ENCODE results near the gene SATB2. TPM values are rescaled to one million over a fixed set of nuclear protein-coding genes. Genes with fewer than 3 reads are reported as not detected.

SATB2 gene
- total RNA-seq, 1 donor from 2014 or later = 0.14 TPM

DNA sequence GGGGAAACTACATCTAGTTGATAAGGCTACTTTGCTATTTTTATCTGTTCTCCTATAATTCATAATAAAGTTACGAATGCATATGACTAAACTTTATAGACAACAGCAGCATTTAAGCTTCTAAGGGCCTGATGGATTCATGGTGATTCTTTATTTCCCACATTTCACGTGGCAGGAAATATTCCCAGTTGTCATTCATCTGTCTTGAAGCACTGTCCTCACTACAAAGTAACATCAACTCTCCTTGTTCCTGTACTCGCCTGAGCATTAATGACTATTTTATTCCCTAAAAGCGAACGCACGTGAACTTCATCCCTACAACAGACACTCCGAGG is 2.6 kb downstream of the SATB2 start:
- intact Hi-C loops (cut with micrococcal nuclease) = loop anchor here (5.0 kb wide), 1 partner anchor 1143 kb away; no protein-coding TSS in a partner anchor

DNA sequence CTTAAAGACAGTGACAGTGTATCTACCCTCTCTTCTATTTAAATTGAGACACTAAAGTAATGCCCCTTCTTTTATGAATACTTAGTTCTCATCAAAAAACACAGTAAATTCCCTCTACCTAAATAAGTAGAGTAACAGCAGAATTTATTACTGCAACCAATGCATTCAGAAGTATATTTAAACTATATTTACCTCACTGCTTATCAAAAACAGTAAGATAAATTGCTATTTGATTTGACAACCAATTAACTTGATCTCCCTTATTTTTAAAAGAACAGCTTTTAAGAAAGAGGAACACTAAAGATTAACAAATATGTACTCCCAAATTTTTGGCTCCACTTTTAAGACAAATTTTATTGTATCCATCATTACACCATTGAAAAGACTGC is 4.8 kb downstream of the SATB2 start:
- intact Hi-C loops (cut with micrococcal nuclease) = no loop called here

DNA sequence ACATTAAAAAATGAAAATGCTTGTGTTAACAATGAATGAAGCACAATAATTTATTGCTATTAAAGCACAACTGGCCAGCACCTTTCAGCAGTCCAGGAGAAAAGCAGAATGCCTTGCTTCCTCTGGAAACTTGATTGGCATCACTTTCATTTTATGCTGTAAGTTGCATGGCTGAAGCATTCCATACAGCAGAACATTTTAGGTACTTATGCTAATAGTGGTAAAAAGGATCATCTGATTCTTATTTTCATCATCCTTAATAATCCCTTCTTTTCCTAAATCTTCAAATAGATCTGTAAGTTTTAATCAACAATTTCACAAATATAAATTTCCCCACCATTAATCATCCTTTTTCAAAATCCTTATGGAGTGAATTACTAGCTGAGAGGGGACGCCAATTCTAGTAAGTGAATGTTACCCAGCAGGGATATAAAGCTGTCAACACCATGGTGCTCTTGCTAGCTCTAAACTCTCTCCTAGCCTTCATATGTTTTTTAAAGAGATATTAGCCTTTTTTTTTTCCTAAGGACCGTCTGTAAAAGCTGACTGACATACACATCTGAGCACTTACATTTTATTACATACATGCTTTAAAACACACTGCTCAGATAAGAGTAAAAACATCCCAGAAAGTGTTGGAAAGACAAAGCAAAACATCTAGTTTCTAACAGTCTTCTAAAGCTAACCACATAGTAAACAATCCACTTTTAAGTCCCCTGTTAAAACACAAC is 5.3 kb downstream of the SATB2 start:
- intact Hi-C loops (cut with micrococcal nuclease) = no loop called here

DNA sequence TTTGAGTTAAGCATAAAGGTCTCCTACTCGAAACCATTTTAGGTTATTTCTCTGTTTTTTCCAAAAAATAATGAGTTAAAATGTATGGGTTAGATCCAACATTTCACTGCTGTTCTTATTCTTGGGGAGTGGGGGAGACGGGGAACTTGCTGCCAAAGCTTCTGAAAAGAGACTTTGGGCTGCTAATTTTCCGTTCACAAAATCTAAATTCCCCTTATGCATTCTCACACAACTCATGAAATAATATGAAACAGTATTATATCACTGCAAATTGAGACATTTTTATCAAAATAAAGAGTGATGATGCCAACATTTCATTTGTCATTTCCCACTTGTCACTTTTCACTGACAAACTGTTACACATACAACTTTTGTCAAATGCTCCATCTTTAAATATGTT is 7.8 kb downstream of the SATB2 start:
- intact Hi-C loops (cut with micrococcal nuclease) = no loop called here

DNA sequence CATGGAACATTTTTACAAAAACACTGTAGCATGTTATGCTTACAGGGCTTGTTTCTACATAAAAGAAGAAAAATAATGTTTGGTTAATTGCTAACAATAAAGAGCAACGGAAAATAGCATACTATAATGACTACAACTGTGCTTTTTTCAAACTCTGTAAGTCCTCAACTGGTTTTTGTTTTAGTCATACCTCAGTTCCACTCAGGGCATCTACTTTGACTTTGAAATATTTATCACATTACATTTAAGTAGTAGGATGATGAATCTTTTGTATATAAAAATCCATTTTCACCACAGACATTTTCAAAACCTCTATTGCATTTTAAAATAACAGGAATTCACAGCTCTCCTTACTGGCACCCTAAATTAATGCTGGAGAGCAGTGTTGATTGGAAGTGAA is 8.3 kb downstream of the SATB2 start:
- intact Hi-C loops (cut with micrococcal nuclease) = no loop called here

DNA sequence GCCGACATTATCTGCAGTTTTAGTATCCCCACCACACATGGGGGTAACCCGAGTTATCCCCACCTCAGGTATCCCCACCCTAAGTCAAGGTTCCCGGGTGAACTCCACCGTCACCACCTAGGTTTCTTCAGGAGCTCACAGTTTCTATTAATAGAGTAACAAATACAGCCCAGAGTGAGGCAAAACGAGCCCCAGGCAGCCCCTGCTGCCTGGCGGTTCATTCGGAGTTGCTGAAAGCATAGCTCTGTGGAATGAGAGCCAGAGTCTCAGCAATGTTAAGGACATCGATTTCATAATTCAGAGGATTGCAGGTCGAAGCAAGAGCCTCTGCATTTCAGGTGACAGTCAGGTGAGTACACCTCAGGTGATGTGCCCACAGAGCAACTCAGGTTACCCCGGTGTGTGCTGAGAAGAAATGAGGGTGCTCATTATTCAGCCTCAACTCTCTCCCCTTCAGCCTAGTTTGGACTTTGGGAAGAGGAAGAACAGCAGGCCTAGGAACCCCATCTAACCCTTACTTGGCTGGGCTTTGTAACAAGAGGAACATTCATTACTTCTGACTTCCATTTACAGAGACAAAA is 10.7 kb downstream of the SATB2 start:
- intact Hi-C loops (cut with micrococcal nuclease) = no loop called here

DNA sequence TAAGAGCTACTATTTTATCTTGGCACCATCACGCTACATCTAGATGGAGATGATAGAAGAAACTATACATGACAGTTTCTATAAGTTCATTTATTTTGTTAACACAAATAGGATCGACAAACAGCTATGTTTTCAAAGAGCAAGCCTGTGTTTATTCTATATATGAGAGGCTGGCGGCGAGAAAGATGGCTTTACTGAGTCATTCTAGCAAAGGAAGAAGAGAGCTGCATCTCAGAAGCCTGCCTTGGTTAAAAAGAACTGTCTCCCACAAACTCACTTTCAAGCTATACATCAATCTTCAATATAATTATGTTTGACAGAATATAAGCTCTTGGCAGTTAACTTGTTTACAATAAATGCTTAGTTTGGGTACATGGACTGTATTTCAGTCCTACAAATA is 13.0 kb downstream of the SATB2 start:
- intact Hi-C loops (cut with micrococcal nuclease) = no loop called here

DNA sequence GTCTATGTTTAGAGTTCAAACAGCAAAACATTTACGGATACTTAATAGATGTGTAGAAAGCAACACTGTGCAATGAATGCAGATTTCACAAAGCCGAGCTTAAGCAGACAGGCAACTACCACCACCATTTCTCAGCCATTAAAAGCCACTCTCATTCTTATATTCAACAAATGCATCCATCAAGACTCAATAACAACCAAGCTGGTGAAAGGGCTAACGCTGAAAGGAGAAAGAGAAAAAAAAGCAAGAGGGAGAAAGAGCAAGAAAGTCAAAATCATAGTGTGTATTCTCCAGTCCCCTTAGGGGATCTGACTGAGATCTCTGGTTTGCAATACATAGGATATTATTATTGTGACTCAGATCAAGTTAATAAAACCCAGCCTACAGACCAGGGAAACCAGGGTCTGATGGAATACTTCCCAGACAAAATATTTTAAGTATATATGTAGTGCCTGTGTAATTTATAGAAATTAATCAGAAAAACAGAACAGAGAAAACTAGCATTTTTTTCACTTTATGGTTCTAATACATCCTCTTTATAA is 14.1 kb downstream of the SATB2 start:
- intact Hi-C loops (cut with micrococcal nuclease) = no loop called here

DNA sequence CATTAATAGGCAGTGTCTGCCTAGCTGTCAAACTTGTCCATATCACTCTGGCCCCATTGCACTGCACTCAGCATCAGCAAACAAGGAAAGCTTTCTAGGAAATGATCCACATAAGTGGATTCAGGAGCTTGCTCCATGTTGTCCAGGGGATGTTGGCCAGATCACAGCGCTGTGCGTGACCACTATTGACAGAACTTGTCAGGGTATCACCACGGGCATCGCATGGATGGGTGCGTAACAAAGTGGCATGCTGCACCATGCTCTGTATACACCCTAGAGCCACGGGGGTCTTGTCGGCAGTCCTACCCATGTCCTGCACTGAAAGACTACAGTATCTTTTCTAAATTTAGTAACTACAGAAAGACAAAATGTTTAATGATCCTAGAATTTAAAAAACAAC is 15.6 kb downstream of the SATB2 start:
- intact Hi-C loops (cut with micrococcal nuclease) = no loop called here

DNA sequence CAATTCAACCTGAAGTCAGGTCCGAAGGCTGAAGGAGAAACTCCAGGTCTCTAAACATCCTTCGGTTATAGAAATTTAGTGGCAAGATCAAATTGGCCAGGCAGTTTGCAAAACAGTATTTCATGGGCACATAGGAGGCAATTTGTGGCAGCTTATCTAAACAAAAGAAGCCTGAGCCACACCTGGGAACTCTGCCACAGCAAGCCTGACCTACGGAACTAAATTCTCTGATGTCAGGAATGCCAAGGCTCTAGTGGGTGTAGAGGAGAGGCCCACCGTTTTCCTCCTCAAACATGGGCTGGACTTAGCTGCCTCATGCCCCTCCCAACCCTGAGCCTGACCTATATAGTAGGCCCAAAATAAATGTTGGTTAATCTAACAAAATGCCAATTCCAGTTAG is 16.0 kb downstream of the SATB2 start:
- intact Hi-C loops (cut with micrococcal nuclease) = no loop called here

DNA sequence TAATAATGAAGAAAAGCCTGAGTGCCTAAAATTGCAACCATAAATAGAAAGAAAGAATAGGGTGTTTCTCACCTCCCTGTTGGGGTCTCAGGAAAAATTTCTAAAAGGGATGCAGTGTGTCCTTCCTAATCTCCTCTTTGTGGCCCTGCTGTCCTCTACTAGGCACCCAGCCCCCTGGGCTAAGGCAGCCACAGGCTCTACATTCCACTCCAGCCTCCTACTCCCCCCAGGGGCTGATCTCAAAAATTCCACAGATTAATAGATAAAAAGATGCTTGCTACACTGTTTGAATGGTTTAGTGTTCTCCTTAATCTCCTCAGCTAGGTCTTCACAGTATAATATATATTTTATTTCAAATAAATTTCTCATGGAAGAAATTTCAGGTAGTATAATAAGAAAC is 17.6 kb downstream of the SATB2 start:
- intact Hi-C loops (cut with micrococcal nuclease) = no loop called here

DNA sequence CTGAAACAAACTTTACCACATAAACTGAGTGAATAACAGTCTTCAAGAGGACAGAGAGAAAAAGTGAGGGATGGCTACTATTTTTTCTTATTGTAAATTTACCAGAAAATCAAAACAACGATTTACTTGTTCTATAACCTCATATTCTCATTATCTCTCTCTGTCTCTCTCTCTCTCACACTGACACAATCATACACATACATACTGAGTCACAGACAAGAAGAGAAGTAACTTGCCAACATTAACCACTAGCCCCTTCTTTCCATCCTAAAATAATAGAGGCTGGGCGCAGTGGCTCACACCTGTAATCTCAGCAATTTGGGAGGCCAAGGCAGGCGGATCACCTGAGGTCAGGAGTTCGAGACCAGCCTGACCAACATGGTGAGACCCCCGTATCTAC is 18.2 kb downstream of the SATB2 start:
- intact Hi-C loops (cut with micrococcal nuclease) = no loop called here

DNA sequence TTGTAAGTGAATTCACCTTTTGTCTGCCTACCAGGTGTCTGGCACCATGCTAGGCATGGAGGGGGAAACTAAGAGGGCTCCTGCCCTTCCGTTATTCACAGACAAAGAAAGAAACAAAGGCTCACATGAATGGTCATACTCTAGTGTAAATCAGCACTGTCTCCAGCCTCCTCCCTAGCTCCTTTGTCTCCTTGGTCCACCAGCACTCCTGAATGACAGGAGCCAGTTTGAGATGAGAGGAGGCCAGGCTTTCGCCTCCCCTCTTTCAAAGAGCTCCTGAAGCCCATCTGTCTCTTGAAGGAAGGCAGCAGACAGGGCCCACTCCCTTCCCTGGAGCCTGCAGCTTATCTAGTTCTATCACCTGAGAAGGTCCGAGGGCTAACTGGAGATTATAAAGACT is 18.7 kb downstream of the SATB2 start:
- intact Hi-C loops (cut with micrococcal nuclease) = no loop called here

DNA sequence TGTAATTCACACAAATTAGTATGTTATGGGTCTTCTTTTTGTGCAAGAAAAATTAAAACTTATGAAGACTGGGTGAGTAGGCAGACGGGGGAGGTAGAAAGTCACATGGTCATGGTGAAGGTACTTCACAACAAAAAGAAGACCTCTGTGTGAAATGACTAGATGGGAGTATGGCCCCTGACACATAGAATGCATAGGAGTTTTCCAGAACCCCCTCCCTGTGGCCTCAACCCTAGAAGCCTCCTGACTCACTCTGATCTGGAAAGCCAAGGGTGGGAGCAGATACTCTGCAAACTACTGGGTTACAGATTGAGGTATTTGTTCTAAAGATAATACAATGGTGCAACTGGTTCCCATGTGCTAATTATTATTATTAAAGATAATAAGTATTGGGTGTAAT is 23.2 kb downstream of the SATB2 start:
- intact Hi-C loops (cut with micrococcal nuclease) = no loop called here

DNA sequence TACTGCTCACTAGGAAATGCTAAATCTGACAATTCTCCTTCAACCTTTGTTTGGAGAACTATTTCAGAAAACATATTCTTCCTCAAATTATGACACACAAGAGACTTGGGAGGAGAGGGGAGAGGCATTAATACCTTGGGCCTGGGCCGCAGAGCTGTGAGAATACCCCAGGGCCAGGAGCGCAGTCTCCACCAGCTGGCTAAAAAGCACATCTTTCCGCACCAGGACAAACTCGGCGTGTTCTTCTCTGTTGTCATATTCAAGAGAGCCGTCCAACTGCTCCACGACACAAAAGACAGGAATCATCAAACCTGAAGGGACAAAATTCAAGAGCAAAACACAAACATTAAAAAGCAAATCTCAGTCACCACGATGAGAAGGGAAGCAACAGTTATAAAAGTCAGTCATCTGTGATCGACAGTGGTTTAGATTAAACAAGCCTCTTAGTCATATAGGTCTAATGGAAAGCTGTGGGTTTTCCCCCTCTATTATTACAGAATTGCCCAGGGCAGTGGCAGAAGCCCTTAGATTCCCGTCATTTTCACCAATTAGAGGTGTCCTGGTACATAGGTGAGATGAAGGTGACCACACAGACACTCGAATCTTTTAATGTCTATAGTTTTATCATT is 24.4 kb downstream of the SATB2 start:
- intact Hi-C loops (cut with micrococcal nuclease) = no loop called here

DNA sequence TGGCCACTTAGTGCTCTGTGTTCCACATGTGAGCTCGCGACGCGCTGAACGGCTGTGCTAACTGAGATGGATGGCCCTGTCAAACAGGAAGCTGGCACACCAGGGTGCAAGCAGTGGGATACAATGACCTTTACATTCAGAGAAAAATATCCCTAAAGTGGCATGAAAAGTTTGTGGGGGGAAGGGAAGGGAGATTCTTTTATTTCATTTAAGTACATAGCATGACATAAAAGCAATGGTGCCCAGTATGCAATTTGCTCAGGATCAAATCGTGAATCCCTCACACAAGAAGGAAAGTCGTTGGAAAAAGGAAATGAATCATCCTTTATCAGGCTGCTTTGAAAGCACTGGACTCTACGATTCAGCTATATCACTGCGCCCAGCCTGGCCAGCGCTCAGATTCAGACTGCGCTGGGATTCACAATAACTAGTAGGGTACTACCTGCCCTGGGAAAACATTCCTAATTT is 26.0 kb downstream of the SATB2 start:
- intact Hi-C loops (cut with micrococcal nuclease) = no loop called here

DNA sequence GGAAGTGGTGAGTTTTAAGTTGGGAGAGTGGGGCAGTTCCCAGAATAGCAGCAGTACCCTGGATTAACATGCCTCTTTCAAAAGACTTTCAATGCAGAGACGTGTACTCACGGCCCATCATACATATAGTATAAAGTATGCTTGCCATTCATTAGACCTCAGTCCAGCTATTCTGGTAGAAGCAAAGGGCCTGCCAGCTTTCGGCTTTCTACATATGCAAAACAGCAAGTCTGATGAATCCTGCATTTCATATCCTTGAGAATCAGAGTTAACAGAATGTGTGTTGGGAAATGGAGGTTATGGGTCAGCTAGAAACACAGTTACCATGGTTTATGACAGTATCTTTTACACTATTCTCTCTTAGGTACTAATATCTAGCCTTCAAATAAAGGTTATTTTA is 27.5 kb downstream of the SATB2 start:
- intact Hi-C loops (cut with micrococcal nuclease) = no loop called here

DNA sequence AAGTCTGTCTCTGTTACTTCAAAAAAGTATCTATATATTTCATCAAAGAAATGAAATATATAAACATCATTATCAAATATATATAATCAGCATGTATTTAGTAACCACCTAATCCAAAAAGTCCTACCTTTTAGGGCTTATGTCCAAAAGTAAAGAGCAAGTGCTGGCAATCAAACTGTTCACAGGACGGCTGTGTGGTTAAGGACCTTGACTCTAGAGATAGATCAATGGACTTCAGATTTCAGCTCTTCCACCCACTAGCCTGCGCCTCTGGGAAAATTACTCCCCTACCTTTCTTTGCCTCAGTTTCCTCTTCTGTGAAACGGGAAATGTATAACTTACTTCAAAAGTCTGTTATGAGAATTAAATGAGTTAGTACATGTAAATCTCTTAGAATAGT is 29.4 kb downstream of the SATB2 start:
- intact Hi-C loops (cut with micrococcal nuclease) = no loop called here

DNA sequence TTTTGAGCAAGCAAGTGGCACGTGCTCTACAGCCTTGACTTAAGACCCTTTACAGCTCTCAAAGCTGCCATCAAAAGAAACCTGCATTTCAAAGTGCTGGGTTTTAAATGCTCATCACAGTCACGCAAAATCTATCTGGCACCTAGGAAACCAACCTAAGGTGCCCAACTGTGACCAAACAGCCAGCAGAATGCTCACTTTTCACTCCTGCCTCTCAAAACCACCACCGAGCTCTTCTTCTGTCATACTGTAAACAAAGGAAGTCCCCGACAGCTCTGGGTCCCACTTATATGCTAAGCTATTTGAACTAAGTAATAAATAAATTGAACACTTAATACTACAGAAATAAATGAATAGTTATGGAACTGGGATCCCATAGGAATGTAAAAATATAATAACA is 33.6 kb downstream of the SATB2 start:
- intact Hi-C loops (cut with micrococcal nuclease) = no loop called here

DNA sequence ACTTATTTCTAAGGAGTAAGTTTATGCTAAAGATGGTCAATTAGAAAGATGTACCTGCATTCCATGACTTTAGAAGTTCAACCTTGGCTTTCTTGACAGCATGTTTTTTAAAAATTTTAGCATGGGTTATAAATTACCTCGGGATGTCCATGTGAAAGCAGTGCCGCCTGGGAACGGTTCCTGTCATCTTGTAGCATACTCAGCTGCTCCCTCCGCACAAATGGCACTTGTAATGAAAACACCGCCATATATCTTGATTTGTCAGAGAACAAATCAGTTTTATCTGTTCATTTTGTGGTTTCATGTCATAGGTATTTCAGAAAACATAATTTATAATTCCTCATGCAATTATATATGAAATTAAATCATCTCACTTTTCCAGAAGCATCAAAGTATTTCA is 38.3 kb downstream of the SATB2 start:
- intact Hi-C loops (cut with micrococcal nuclease) = no loop called here

DNA sequence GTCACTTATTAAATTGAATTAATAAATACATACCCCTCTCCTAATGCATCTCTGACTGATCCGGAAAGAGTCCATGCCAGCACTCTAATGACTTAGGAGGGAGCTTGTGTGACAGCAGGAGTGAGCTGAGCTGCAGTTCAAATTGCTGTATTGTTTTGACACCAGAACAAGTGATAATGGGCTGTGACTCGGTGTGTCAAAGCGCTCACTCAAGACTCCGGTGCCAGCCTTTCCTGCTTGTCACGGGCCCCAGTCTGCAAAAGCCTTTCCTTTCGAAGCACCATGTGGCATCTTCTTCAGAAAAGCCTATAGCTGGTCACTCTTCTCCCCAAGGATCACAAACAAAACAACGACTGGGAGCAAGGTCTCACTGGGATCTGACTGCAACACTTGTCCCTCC is 43.3 kb downstream of the SATB2 start:
- intact Hi-C loops (cut with micrococcal nuclease) = no loop called here

DNA sequence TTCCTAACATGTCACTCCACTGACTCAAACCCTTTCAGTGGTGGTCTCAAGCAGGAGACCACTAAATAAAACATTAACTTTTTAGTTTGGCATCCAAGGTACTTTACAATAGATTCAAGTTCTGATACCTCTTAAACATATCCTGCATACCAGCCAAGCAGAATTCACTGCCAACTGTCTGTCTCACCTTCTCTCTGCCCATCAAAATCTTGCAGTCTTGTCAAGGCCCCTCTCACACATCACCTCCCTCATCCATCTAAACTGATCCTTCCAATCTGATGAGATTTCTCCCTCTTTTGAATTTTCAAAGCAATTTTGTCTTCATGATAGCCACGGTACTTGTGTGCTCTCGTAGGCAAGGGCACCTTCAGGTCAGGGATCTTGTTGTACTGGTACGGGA is 43.7 kb downstream of the SATB2 start:
- intact Hi-C loops (cut with micrococcal nuclease) = no loop called here

Data from T-helper 2 cell treated with Interferon-gamma antibody and Interleukin-4, amounts not matched to agents 100 ng/mL and 5 ng/mL, for 36 hours (primary cell).